HepG2 (cell line): ENCODE data around the gene RSBN1. TPM values are rescaled to one million over a fixed set of nuclear protein-coding genes. Genes with fewer than 3 reads are reported as not detected.

Experiments used
- FOXK2 ChIP-seq: fragments of 450-650 bp; IDR thresholded peaks from 2 replicates; pipeline ENCODE4 v1.6.1; 2016
- HNRNPUL1 ChIP-seq: fragments of 200-400 bp; formaldehyde crosslinking; IDR thresholded peaks from 2 replicates; pipeline ENCODE4 v1.6.1; 2017; ENCODE audit warnings: low read depth, mild to moderate bottlenecking, low read length, moderate library complexity
- NFE2 ChIP-seq: sonication (generic); formaldehyde crosslinking; IDR thresholded peaks from 2 replicates; pipeline ENCODE4 v1.4.0; 2020; ENCODE audit warnings: missing genetic modification reagents
- NKX3-1 ChIP-seq: sonication (generic); formaldehyde crosslinking; IDR thresholded peaks from 2 replicates; pipeline ENCODE4 v1.5.0; 2020; ENCODE audit warnings: missing genetic modification reagents
- TBP ChIP-seq: sonication (generic); formaldehyde crosslinking; IDR thresholded peaks from 2 replicates; pipeline ENCODE4 v1.5.0; 2020; ENCODE audit warnings: missing genetic modification reagents
- ZNF121 ChIP-seq: sonication (generic); formaldehyde crosslinking; IDR thresholded peaks from 2 replicates; pipeline ENCODE4 v1.5.0; 2020; ENCODE audit warnings: mild to moderate bottlenecking, missing genetic modification reagents
- ZNF251 ChIP-seq: sonication (generic); formaldehyde crosslinking; IDR thresholded peaks from 2 replicates; pipeline ENCODE4 v1.9.0; 2021; ENCODE audit warnings: mild to moderate bottlenecking, missing genetic modification reagents
- ZNF652 ChIP-seq: IDR thresholded peaks from 2 replicates; pipeline ENCODE4 v1.6.1; 2016; ENCODE audit warnings: low read depth, borderline replicate concordance
- polyA plus RNA-seq, 8 experiments: library from polyadenylated mRNA; depleted of rRNA in 3 of 8; stranded (reverse) in 7 of 8; unstranded in 1 of 8; fragments of >200 nt; fragmentation: Illumina TruSeq in 4 of 8; extraction: Trizol in 4 of 8; gene quantifications; 2 replicates each; pipeline versions ENCODE4 v1.2.1 to v1.2.3, GENCODE V29; 2011 to 2016; ENCODE audit warnings: low read depth in 4 of 8, missing spikeins in 1 of 8, mixed read lengths in 1 of 8; ENCODE audit not compliant: insufficient read depth in 1 of 8
- total RNA-seq, 5 experiments: library from RNA; depleted of rRNA; stranded (reverse); fragments of >200 nt; fragmentation: Illumina TruSeq; extraction: Trizol; gene quantifications; 2 replicates each; pipeline ENCODE4 v1.2.3, GENCODE V29; 2016; ENCODE audit warnings: low read depth in 1 of 5
- TF ChIP-seq, protein P1 (sequence below): IDR thresholded peaks from 2 replicates; pipeline ENCODE4 v1.4.0; 2020; ENCODE audit warnings: mild to moderate bottlenecking, missing genetic modification reagents

The RSBN1 gene
- total and polyA plus RNA-seq, 2 of the 13 experiments (the other 11 are each of a cell fraction or from before 2014, with no cell fraction given), result 8.3 to 10.4 TPM

DNA sequence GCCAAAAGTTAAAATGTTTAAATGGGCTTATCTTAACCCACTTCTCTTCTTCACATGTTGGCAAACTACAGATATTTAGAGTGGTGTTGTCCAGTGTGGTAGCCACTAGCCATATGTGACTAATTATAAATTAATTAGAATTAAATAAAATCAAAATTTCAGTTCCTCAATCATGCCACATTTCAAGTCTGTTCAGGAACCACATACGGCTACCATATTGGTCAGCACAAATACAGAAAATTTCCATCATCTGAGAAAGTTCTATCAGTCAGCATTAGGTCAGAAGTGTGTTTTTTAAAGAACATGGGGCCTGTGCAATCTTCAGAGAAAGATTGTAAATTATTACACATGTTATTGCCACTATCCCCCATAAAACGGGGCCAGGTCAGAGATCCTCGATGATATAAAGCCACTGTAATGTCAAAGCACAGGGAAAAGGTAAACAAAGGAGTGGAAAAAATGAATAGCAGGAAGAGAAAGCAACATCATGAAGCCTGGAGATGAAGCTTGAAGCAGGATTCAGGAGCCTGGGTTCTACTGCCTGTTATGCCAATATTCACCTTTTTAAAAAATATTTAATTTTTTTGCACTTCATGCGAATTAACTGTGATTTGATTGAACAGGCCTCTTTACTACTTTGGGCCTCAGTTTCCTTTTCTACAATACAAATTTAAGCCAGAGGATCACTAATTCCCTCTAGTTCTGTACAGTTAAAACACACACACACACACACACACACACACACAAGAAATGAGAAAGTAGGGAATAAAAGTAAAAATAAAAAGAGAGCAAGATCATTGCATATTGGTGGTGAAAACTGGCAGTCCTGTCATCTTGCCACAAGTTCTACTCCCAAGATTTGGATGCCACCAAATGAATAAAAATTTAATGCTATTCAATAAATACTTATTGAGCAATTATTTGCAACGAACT lies 2.3 kb downstream of the RSBN1 start (continued):
- TF ChIP-seq FOXK2, result peak; percentile 34; the same call in 1 of the 2 replicates
- no peak for TF ChIP-seq NFE2 (CRISPR knock-in tag)
- TF ChIP-seq TBP, result no peak
- peak; percentile 91 for TF ChIP-seq ZNF121 (CRISPR knock-in tag)
- no peak for TF ChIP-seq ZNF652
- TF ChIP-seq ZNF251 (CRISPR knock-in tag), result no peak
- TF ChIP-seq, protein P1, sequence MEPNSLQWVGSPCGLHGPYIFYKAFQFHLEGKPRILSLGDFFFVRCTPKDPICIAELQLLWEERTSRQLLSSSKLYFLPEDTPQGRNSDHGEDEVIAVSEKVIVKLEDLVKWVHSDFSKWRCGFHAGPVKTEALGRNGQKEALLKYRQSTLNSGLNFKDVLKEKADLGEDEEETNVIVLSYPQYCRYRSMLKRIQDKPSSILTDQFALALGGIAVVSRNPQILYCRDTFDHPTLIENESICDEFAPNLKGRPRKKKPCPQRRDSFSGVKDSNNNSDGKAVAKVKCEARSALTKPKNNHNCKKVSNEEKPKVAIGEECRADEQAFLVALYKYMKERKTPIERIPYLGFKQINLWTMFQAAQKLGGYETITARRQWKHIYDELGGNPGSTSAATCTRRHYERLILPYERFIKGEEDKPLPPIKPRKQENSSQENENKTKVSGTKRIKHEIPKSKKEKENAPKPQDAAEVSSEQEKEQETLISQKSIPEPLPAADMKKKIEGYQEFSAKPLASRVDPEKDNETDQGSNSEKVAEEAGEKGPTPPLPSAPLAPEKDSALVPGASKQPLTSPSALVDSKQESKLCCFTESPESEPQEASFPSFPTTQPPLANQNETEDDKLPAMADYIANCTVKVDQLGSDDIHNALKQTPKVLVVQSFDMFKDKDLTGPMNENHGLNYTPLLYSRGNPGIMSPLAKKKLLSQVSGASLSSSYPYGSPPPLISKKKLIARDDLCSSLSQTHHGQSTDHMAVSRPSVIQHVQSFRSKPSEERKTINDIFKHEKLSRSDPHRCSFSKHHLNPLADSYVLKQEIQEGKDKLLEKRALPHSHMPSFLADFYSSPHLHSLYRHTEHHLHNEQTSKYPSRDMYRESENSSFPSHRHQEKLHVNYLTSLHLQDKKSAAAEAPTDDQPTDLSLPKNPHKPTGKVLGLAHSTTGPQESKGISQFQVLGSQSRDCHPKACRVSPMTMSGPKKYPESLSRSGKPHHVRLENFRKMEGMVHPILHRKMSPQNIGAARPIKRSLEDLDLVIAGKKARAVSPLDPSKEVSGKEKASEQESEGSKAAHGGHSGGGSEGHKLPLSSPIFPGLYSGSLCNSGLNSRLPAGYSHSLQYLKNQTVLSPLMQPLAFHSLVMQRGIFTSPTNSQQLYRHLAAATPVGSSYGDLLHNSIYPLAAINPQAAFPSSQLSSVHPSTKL, result no peak
- TF ChIP-seq NKX3-1 (CRISPR knock-in tag), result no peak
- no peak for TF ChIP-seq HNRNPUL1
